Chondrocyte (in vitro differentiated cells): ENCODE data around the gene ANXA8. TPM values are rescaled to one million over a fixed set of nuclear protein-coding genes. Genes with fewer than 3 reads are reported as not detected.
A peak's percentile ranks its signal among the peaks of the same experiment; 100 is the strongest.
"Not testable (repeated sequence)": the region's sequence is repeated elsewhere in the genome, so short reads cannot be mapped to it uniquely, and the experiment has no call there.

Experiments used
- DNase-seq: peaks from one replicate; pipeline ENCODE4 v3.0.0; 2021; ENCODE audit warnings: mixed read lengths, low spot score
- H3K27ac Mint-ChIP-seq: one replicate; pipeline ENCODE4 v1.8.0; 2021; ENCODE audit warnings: mild to moderate bottlenecking, moderate library complexity, mixed read lengths; ENCODE audit not compliant: unreplicated experiment
- H3K27me3 Mint-ChIP-seq: 2 replicates; pipeline ENCODE4 v1.8.0; 2021; ENCODE audit warnings: low read depth, mixed read lengths
- H3K36me3 Mint-ChIP-seq: 2 replicates; pipeline ENCODE4 v1.8.0; 2021; ENCODE audit warnings: low read depth, mixed read lengths
- H3K4me1 Mint-ChIP-seq: 2 replicates; pipeline ENCODE4 v1.8.0; 2021; ENCODE audit warnings: low read depth, mild to moderate bottlenecking, mixed read lengths
- H3K4me3 Mint-ChIP-seq: one replicate; pipeline ENCODE4 v1.8.0; 2021; ENCODE audit warnings: mild to moderate bottlenecking, moderate library complexity, mixed read lengths; ENCODE audit not compliant: unreplicated experiment
- H3K9me3 Mint-ChIP-seq: 2 replicates; pipeline ENCODE4 v1.8.0; 2021; ENCODE audit warnings: low read depth, mixed read lengths
- total RNA-seq: library from RNA; stranded (reverse); gene quantifications from 3 replicates; pipeline ENCODE4 v1.2.1, GENCODE V29; 2021
- TF ChIP-seq, protein P1 (sequence below): fragments of 200-600 bp; sonication (generic); IDR thresholded peaks from 2 replicates; pipeline ENCODE4 v1.5.0; 2021; ENCODE audit warnings: antibody characterized with exemption, mild to moderate bottlenecking, moderate library complexity

ANXA8 gene
- total RNA-seq, 1 donor from 2014 or later, result 0.27 TPM

DNA sequence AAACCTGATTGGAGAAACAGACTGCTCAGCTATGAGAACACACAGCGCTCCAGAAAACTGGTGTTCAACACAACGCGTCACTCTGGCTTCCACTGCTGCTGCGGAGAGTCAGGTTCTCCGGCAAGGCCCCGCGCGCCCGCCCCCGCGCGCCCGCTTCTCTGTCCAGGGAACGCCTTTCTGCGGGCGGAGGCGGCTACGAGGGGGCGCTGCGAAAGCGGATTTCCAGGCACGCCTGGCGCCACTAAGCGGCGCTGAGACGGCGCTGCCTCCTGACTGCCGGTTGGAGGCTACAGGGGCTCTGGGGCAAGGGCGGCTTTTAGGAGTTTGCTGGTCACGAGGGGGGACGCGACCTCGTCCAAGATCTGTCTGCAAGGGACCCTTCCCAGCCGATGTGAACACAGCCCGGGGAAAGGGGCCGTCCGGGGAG lies 22.6 kb downstream of the ANXA8 start:
- Mint-ChIP-seq H3K4me3 (peak overlapping the region; percentile 62), H3K27ac (peak overlapping the region; percentile 80)
- H3K36me3 Mint-ChIP-seq, result not testable (repeated sequence)

GRCh38 chr10:47458466-47459154 lies 25.3 kb downstream of the ANXA8 start:
- Mint-ChIP-seq H3K9me3 (no peaks in the 10 kb centered on the region), H3K36me3 (no peaks in the 10 kb centered on the region), H3K27ac (peak overlapping the region; percentile 57), H3K4me3 (no peak overlapping the region), H3K4me1 (peaks cover 14% of the 10 kb centered on the region), H3K27me3 (peaks cover 6% of the 10 kb centered on the region)
- TF ChIP-seq, protein P1, sequence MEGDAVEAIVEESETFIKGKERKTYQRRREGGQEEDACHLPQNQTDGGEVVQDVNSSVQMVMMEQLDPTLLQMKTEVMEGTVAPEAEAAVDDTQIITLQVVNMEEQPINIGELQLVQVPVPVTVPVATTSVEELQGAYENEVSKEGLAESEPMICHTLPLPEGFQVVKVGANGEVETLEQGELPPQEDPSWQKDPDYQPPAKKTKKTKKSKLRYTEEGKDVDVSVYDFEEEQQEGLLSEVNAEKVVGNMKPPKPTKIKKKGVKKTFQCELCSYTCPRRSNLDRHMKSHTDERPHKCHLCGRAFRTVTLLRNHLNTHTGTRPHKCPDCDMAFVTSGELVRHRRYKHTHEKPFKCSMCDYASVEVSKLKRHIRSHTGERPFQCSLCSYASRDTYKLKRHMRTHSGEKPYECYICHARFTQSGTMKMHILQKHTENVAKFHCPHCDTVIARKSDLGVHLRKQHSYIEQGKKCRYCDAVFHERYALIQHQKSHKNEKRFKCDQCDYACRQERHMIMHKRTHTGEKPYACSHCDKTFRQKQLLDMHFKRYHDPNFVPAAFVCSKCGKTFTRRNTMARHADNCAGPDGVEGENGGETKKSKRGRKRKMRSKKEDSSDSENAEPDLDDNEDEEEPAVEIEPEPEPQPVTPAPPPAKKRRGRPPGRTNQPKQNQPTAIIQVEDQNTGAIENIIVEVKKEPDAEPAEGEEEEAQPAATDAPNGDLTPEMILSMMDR, result no peak
- no peak for DNase-seq

More for the DNA sequence above, 22.6 kb downstream of the ANXA8 start:
- not testable (repeated sequence) for H3K9me3 Mint-ChIP-seq, H3K27me3 Mint-ChIP-seq
- TF ChIP-seq, protein P1, result peak; percentile 74
- H3K4me1 Mint-ChIP-seq, result peaks cover 20% of the 10 kb centered on the region
- DNase-seq, result peak; percentile 46

DNA sequence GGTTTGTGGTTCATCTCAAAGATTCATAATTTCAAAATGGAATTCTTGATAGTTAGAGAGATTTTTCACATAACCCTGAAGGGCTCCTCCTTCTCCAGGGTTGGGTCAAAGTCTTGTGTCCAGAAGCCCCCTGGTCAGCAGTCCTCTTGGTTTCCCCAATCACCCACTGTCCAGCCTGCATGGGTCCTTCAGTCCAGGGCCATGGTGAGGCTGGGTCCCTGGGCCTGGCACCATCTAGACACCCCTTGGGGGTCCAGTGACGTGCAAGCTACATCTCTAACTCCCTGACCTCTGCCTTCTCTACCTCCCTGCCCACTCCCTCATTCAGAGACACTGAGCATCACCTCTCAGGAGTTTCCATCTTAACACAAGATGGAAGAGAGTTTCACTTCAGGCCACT lies 26.1 kb downstream of the ANXA8 start:
- Mint-ChIP-seq H3K4me1 (peaks cover 14% of the 10 kb centered on the region), H3K9me3 (no peaks in the 10 kb centered on the region), H3K27me3 (peaks cover 6% of the 10 kb centered on the region)

GRCh38 chr10:47457528-47457820 lies 26.4 kb downstream of the ANXA8 start:
- no peak for DNase-seq
- H3K27ac Mint-ChIP-seq, result no peak overlapping the region
- TF ChIP-seq, protein P1, result no peak

More for the DNA sequence above, 26.1 kb downstream of the ANXA8 start:
- TF ChIP-seq, protein P1, result no peak
- no peak overlapping the region for H3K27ac Mint-ChIP-seq
- peak; percentile 50 for DNase-seq
- H3K4me3 Mint-ChIP-seq, result no peak overlapping the region
- no peaks in the 10 kb centered on the region for H3K36me3 Mint-ChIP-seq

DNA sequence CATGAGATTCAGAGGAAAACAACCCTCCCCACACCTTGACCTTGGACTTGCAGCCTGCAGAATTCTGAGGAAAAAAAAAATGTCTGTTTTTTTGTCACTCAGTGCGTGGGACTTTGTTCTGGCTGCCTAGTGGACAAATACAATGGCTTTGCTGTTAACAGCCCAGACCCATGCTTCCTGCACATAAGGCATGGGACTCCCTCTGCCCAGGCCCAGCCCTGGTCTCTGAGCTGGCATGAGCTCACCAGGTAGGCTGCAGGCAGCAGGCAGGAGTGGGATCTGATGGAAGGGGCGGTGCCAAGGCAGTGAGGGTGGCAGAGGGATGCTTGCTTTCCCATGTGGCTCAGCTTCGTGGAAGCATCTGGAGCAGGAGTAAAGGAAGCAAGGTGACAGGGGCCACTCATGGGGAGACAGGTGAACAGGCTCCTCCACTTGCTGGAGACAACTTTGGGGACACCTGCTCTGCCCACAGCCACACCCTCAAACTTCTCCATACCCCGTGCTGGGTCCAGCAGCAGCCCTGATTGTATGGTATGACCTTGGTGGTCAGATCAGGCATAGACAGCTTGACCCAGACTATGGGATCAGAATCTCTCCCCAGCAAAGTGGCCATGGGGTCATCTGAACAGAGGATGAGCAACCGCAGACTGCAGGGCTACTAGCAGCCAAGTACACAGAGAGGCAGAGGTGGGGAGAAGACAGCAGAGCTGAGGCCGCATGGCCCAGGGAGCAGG lies 27.0 kb downstream of the ANXA8 start:
- Mint-ChIP-seq H3K9me3 (no peaks in the 10 kb centered on the region), H3K27ac (no peak overlapping the region), H3K4me1 (peaks cover 14% of the 10 kb centered on the region), H3K36me3 (no peaks in the 10 kb centered on the region), H3K27me3 (peaks cover 6% of the 10 kb centered on the region), H3K4me3 (no peak overlapping the region)
- TF ChIP-seq, protein P1, result no peak
- DNase-seq, result peak; percentile 75

More at GRCh38 chr10:47457528-47457820, 26.4 kb downstream of the ANXA8 start:
- Mint-ChIP-seq H3K4me3 (no peak overlapping the region), H3K4me1 (peaks cover 14% of the 10 kb centered on the region), H3K36me3 (no peaks in the 10 kb centered on the region), H3K27me3 (peaks cover 6% of the 10 kb centered on the region), H3K9me3 (no peaks in the 10 kb centered on the region)
